ENCODE results near the gene EGFL8. TPM values are rescaled to one million over a fixed set of nuclear protein-coding genes. Genes with fewer than 3 reads are reported as not detected.
"Not testable (repeated sequence)": the region's sequence is repeated elsewhere in the genome, so short reads cannot be mapped to it uniquely, and the experiment has no call there.

EGFL8 gene
- total RNA-seq, 1 donor from 2014 or later, result 3.8 TPM

- no peaks in the 10 kb centered on the region for H3K79me2 ChIP-seq (ENCODE audit: low read depth)
- H3K36me3 ChIP-seq, result no peaks in the 10 kb centered on the region
- Mint-ChIP-seq H3K9me3 (no peaks in the 10 kb centered on the region), H3K27ac (no peak overlapping the region), H3K4me3 (no peak overlapping the region), H3K27me3 (ENCODE audit: insufficient read depth, low read depth) (peaks cover 6% of the 10 kb centered on the region), H3K36me3 (no peaks in the 10 kb centered on the region), H3K4me1 (peaks cover 18% of the 10 kb centered on the region)
- no peak overlapping the region for H2AFZ ChIP-seq (replicated peaks)
- H3K9ac ChIP-seq, result no peak overlapping the region
- TF ChIP-seq EZH2phosphoT487 (IDR thresholded peaks at IDR 0.05) (no peak), EZH2 (IDR thresholded peaks at IDR 0.05) (no peak), CTCF (IDR thresholded peaks at IDR 0.05) (no peak)
- H3F3A ChIP-seq (ENCODE audit: low read depth), result no peaks in the 10 kb centered on the region
- no peak overlapping the region for H3K4me2 ChIP-seq
- H3K4me3 ChIP-seq, result no peak overlapping the region
- H4K20me1 ChIP-seq (ENCODE audit: low read depth), result no peaks in the 10 kb centered on the region
- no peaks in the 10 kb centered on the region for H3K9me3 ChIP-seq (ENCODE audit: low read depth)
- no peak overlapping the region for H3K27ac ChIP-seq
- H3K27me3 ChIP-seq, result no peaks in the 10 kb centered on the region
- peaks cover 5% of the 10 kb centered on the region for H3K4me1 ChIP-seq
- no peak for DNase-seq (ENCODE audit: low spot score)
Measured at GRCh38 chr6:32140420-32141046, 23.9 kb upstream of the EGFL8 start.

- not testable (repeated sequence) for H3F3A ChIP-seq (ENCODE audit: low read depth); DNase-seq (ENCODE audit: low spot score); H3K9ac ChIP-seq; H3K4me2 ChIP-seq; H3K27ac Mint-ChIP-seq; H3K4me1 ChIP-seq; H3K27ac ChIP-seq; H3K27me3 Mint-ChIP-seq (ENCODE audit: insufficient read depth, low read depth); H2AFZ ChIP-seq (replicated peaks); H3K4me3 ChIP-seq; H4K20me1 ChIP-seq (ENCODE audit: low read depth); H3K4me3 Mint-ChIP-seq; H3K9me3 ChIP-seq (ENCODE audit: low read depth); H3K36me3 ChIP-seq; H3K79me2 ChIP-seq (ENCODE audit: low read depth); H3K9me3 Mint-ChIP-seq
- peaks cover 21% of the 10 kb centered on the region for H3K27me3 ChIP-seq
- Mint-ChIP-seq H3K4me1 (peaks cover 19% of the 10 kb centered on the region), H3K36me3 (peaks cover 14% of the 10 kb centered on the region)
Measured at GRCh38 chr6:32144238-32144637, 20.2 kb upstream of the EGFL8 start.

GRCh38 chr6:32146287-32146686 is 18.1 kb upstream of the EGFL8 start:
- no peak for DNase-seq (ENCODE audit: low spot score)
- peak overlapping the region; percentile 23 for H3K27ac Mint-ChIP-seq

More at GRCh38 chr6:32146287-32146686, 18.1 kb upstream of the EGFL8 start:
- no peaks in the 10 kb centered on the region for H3K36me3 ChIP-seq
- Mint-ChIP-seq H3K4me1 (peaks cover 28% of the 10 kb centered on the region), H3K9me3 (no peaks in the 10 kb centered on the region), H3K36me3 (peaks cover 19% of the 10 kb centered on the region), H3K27me3 (ENCODE audit: insufficient read depth, low read depth) (peaks cover 7% of the 10 kb centered on the region), H3K4me3 (no peak overlapping the region)
- no peaks in the 10 kb centered on the region for H3K79me2 ChIP-seq (ENCODE audit: low read depth)
- peaks cover 42% of the 10 kb centered on the region for H3K27me3 ChIP-seq
- H4K20me1 ChIP-seq (ENCODE audit: low read depth), result no peaks in the 10 kb centered on the region
- H2AFZ ChIP-seq (replicated peaks), result no peak overlapping the region
- no peak overlapping the region for H3K27ac ChIP-seq
- no peak for TF ChIP-seq EZH2phosphoT487 (IDR thresholded peaks at IDR 0.05)
- no peak for TF ChIP-seq EZH2 (IDR thresholded peaks at IDR 0.05)
- TF ChIP-seq CTCF (IDR thresholded peaks at IDR 0.05), result no peak
- no peaks in the 10 kb centered on the region for H3K9me3 ChIP-seq (ENCODE audit: low read depth)
- H3F3A ChIP-seq (ENCODE audit: low read depth), result peaks cover 7% of the 10 kb centered on the region
- H3K9ac ChIP-seq, result no peak overlapping the region
- H3K4me1 ChIP-seq, result peaks cover under 1% of the 10 kb centered on the region
- H3K4me3 ChIP-seq, result no peak overlapping the region
- H3K4me2 ChIP-seq, result no peak overlapping the region
